Kidney epithelial cell (primary cell): ENCODE measurements around the gene HMX3. TPM values are rescaled to one million over a fixed set of nuclear protein-coding genes. Genes with fewer than 3 reads are reported as not detected.
"Not testable (repeated sequence)": the region's sequence is repeated elsewhere in the genome, so short reads cannot be mapped to it uniquely, and the experiment has no call there.

ENCODE experiments used
- DNase-seq: peaks from one replicate; pipeline ENCODE4 v3.0.0-alpha.2; 2010; ENCODE audit warnings: low read depth
- H3K27me3 ChIP-seq: 2 replicates; pipeline ENCODE4 v1.6.0; 2011; ENCODE audit warnings: low read length; ENCODE audit not compliant: control insufficient read depth, insufficient read depth
- H3K36me3 ChIP-seq: 2 replicates; pipeline ENCODE4 v1.5.1; 2011; ENCODE audit warnings: low read length; ENCODE audit not compliant: control insufficient read depth, insufficient read depth
- H3K4me3 ChIP-seq: 2 replicates; pipeline ENCODE4 v1.5.1; 2011; ENCODE audit warnings: low read depth, mild to moderate bottlenecking, control low read depth, low read length
- total RNA-seq: library from RNA; depleted of rRNA; stranded (reverse); fragments of >200 nt; gene quantifications from 2 replicates; pipeline ENCODE4 v1.2.3, GENCODE V29; 2015
- TF ChIP-seq, protein P1 (sequence below): IDR thresholded peaks from 2 replicates; pipeline ENCODE4 v1.5.1; 2011; ENCODE audit warnings: mild to moderate bottlenecking, moderate library complexity, low read length, control low read depth, inconsistent platforms; ENCODE audit not compliant: insufficient read depth, poor library complexity, severe bottlenecking

Gene HMX3
- total RNA-seq, 1 donor from 2014 or later, result 0.08 TPM

DNA sequence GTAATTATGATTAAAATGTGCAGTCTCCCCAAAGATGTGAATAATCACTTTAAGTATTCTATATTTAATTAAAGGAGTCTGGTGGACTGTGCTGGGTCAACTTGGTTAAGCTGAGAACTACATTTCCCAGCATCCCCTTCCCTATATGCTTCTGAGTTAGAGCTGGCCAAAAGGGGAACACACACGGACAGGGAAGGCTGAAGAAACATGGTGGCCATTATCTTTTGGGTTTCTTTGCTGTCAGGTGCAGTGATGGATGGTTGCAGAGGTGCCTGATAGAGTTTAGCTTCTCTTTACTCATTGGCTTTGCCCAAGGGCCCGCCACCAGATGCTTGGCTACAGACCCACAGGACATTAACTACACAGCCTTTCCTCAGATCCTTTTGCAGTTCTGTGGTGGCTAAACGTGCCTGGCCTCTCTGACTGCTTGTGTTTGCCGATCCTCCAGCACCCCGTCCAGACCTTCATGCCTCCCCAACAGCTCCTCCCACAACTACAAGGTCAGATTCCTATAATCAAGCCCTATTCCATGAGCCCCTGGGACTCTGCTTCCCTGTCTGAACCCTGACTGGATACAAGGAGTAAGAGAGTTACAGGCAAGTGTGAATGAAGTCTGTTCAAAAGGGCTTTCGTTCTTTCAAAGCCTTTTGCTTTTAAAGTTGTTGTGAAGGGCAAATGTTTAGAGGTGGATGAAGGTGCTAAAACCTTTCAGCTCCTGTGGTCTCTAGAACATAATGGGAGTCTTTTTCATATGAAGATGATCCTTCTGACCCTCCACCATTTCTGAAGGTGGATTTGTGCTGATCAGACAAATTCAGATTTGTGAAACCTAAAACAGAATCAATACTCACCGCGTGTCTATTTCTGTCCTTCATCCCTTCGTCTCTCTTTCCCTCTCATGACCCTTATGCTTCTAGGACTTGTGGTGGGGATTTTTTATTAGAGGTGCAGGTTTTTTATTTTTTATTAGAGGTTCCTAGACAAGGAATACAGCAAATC, 39.9 kb downstream of the HMX3 start:
- no peaks in the 10 kb centered on the region for H3K27me3 ChIP-seq
- no peak for DNase-seq
- TF ChIP-seq, protein P1, sequence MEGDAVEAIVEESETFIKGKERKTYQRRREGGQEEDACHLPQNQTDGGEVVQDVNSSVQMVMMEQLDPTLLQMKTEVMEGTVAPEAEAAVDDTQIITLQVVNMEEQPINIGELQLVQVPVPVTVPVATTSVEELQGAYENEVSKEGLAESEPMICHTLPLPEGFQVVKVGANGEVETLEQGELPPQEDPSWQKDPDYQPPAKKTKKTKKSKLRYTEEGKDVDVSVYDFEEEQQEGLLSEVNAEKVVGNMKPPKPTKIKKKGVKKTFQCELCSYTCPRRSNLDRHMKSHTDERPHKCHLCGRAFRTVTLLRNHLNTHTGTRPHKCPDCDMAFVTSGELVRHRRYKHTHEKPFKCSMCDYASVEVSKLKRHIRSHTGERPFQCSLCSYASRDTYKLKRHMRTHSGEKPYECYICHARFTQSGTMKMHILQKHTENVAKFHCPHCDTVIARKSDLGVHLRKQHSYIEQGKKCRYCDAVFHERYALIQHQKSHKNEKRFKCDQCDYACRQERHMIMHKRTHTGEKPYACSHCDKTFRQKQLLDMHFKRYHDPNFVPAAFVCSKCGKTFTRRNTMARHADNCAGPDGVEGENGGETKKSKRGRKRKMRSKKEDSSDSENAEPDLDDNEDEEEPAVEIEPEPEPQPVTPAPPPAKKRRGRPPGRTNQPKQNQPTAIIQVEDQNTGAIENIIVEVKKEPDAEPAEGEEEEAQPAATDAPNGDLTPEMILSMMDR, result no peak
- H3K36me3 ChIP-seq, result no peaks in the 10 kb centered on the region
- no peak overlapping the region for H3K4me3 ChIP-seq

DNA sequence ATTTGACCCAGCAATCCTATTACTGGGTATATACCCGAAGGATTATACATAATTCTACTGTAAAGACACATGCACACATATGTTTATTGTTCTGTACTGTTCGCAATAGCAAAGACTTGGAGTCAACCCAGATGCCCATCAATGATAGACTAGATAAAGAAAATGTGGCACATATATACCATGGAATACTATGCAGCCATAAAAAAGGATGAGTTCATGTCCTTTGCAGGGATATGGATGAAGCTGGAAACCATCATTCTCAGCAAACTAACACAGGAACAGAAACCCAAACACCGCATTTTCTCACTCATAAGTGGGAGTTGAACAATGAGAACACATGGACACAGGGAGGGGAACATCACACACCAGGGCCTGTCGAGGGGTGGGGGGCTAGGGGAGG, 42.6 kb downstream of the HMX3 start:
- not testable (repeated sequence) for H3K36me3 ChIP-seq

DNA sequence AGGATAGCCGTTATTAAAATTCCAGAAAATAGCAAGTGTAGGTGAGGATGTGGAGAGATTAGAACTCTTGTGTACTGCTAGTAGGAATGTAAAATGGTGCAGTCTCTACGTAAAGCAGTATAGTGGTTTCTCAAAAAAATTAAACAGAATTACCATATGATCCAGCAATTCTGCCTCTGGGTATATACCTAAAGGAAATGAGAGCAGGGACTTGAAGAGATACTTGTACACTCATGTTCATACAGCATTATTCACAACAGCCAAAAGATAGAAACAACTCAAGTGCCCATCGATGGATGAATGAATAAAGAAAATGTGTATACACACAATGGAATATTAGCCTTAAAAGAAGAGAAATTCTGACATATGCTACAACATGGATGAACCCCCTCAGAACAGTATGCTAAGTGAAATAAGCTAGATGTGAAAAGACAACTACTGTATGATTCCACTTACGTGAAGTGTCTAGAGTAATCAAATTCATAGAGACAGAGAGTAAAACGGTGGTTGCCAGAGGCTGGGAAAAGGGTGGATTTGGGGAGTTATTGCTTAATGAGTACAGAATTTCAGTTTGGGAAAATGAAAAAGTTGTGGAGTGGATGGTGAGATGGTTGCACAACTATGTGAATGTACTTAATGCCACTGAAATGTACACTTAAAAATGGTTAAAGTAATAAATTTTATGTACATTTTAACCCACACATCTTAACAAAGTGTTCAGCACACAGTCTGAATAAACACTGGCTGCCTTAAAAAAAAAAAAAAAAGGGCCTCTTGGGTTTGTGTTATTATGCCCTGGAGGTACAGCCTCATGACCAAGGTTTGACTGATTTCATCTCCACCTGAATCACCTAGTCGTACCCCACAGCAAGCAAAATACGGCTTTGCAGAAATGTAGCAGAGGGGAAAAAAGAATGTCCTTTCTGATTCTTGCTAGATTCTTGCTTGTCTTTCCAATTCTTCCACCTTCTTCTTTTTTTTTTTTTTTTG, 44.6 kb downstream of the HMX3 start:
- TF ChIP-seq, protein P1, result no peak
- Histone ChIP-seq H3K36me3 (no peaks in the 10 kb centered on the region), H3K4me3 (no peak overlapping the region), H3K27me3 (no peaks in the 10 kb centered on the region)
- DNase-seq, result no peak

More for the DNA sequence above, 42.6 kb downstream of the HMX3 start:
- H3K27me3 ChIP-seq, H3K4me3 ChIP-seq, DNase-seq: not testable (repeated sequence)

DNA sequence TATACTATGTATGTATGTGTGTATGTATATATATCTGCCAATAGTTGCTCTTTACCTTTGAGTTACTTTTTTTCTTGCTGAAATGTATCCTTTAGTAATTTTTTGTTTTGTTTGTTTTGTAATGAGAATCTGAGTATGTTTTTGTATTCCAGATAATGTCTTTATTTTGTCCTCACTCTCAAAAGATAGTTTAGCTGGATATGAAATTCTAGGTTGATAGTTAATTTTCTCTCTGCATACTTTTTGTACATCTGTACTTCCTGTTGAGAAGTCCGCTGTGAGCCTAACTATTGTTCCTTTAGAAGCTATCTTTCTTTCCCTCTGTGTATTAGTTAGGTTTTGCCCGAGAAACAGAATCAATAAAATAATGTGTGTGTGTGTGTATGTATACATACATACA, 48.0 kb downstream of the HMX3 start:
- no peak overlapping the region for H3K4me3 ChIP-seq
- no peaks in the 10 kb centered on the region for H3K27me3 ChIP-seq
- TF ChIP-seq, protein P1, result no peak
- H3K36me3 ChIP-seq, result no peaks in the 10 kb centered on the region
- no peak for DNase-seq

DNA sequence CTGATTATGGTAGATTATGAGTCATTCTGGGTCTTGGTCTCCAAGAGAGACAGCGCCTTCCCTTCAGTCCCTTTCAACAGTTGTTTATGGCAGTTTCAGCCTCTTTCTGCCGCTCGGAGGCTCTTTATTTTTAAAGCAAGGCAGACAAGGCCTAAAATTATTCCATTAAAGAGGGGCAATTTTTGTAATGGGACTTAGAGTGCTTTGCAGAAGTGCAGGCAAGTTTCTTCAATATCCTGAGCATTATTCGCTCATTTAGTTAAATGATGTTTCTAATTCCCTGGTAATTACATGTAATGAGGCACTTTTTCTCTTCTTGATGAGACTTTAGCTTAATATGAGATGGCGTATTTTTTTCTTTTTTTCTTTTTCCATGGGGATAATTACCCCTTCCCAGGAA, 52.0 kb downstream of the HMX3 start:
- H3K36me3 ChIP-seq, result no peaks in the 10 kb centered on the region
- no peak overlapping the region for H3K4me3 ChIP-seq
- no peaks in the 10 kb centered on the region for H3K27me3 ChIP-seq
- TF ChIP-seq, protein P1, result no peak
- no peak for DNase-seq

Other genes with a start within 250 kb of the HMX3 start
- not detected in 2 replicates for gene FAM24A, start 225.4 kb upstream of the HMX3 start, total RNA-seq
- gene C10orf88, start 181.7 kb upstream of the HMX3 start, total RNA-seq, result 8.4 and 10.6 TPM in 2 replicates
- gene PSTK, start 155.6 kb upstream of the HMX3 start, total RNA-seq, result 6.0 and 11.4 TPM in 2 replicates
- 3.0 and 5.3 TPM in 2 replicates for gene IKZF5, start 127.2 kb upstream of the HMX3 start, total RNA-seq
- 5.1 and 5.6 TPM in 2 replicates for gene ACADSB, start 127.0 kb upstream of the HMX3 start, total RNA-seq
- gene HMX2, start 12.2 kb downstream of the HMX3 start, total RNA-seq, result 0.34 TPM in 1 of 2 replicates, not detected in the other
- gene BUB3, start 18.4 kb downstream of the HMX3 start, total RNA-seq, result 132 and 153 TPM in 2 replicates